Dendritic cell treated with granulocyte-macrophage colony-stimulating factor and Interleukin-4, amounts not matched to agents 40 ng/mL and 50 ng/mL, for 4 days (primary cell): Measurements from ENCODE around the gene PNMA8C.
A peak's percentile ranks its signal among the peaks of the same experiment; 100 is the strongest.

Experiments
- H3K27ac Mint-ChIP-seq: one replicate; pipeline ENCODE4 v1.8.0; 2022; ENCODE audit warnings: mild to moderate bottlenecking, mixed read lengths
- H3K27me3 Mint-ChIP-seq: one replicate; pipeline ENCODE4 v1.8.0; 2022; ENCODE audit warnings: mild to moderate bottlenecking, mixed read lengths
- H3K36me3 Mint-ChIP-seq: one replicate; pipeline ENCODE4 v1.8.0; 2022; ENCODE audit warnings: low read depth, mixed read lengths
- H3K4me1 Mint-ChIP-seq: one replicate; pipeline ENCODE4 v1.8.0; 2022; ENCODE audit warnings: low read depth, mixed read lengths
- H3K4me3 Mint-ChIP-seq: one replicate; pipeline ENCODE4 v1.8.0; 2022; ENCODE audit warnings: mild to moderate bottlenecking, moderate library complexity, mixed read lengths
- H3K9me3 Mint-ChIP-seq: one replicate; pipeline ENCODE4 v1.8.0; 2022; ENCODE audit warnings: mixed read lengths
- intact Hi-C: fragments of 100-400 bp; cut with micrococcal nuclease; formaldehyde crosslinking; loops from one replicate; pipeline ENCODE4 v1.15.0; 2022

The PNMA8C gene

DNA sequence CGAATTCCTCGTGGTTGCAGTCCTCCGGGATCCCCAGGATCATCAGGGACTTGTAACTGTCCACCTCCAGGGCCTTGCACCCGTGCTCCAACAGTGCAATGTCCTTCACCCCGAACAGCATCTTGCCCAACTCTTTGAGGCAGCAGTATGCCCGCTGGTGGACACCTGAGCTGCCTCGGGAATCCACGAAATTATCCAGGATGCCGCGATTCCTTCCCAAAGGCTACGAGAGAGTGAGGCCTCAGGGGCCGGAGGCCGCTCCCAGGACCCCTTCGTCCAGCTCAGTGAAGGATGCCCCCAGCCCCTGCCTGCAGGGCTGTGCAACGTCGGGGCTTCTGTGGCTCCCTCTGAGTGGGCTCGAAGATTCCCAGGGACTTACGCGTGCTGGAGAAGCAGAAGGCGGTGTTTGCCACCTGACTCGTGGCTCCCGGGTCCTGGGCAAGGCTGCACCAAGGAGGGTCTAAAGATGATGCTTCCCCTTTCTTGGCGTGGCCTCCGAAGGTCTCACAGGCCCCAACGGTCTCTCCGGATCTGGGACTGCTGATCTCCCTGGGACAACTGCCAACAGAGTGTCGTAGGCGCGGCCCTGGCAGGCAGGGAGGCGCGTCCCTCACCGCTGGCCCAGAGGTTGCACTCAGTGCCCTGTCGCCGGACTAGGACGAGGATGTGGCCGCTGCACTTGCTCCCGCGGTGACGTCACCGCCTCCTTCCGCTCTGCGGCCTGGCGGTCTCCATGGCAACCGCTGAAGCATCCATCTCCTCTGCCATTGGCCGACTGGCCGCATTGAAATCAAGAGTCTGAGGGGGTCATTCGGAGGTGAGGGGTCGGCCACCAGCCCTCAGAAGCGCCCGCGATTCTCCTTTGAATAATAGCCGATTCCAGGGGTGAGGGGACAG lies at the start of gene PNMA8C:
PNMA8C (minus strand) TSS at position 698 of the 897 bp plus-strand sequence; CDS start at position 121, 577 bp downstream.
- H3K27me3 Mint-ChIP-seq = peaks cover 77% of the 10 kb centered on the region
- H3K27ac Mint-ChIP-seq = no peak within 1 kb of the TSS
- peaks cover 15% of the 10 kb centered on the region for H3K4me1 Mint-ChIP-seq

DNA sequence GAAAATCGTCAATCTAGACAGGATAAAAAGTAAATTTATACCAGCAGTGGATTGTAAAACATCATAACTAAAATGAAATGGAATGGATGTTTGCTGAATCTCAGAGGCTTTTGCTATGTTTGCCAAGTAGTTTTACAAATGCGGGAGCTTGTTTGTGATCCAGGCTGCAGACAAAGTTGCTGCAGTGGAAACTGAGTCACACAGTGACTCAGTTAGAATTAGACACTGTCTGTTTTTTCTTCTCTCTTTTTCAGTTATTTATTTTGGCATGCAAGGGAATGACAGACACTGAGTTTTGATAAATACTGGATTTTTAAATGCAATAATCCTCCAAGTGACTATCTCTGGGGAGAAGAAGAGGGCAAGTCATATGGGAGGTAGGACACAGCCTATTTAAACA lies 47.2 kb upstream of the PNMA8C start:
- Mint-ChIP-seq H3K9me3 (no peaks in the 10 kb centered on the region), H3K27ac (no peak overlapping the region), H3K27me3 (peaks cover 68% of the 10 kb centered on the region), H3K36me3 (no peaks in the 10 kb centered on the region), H3K4me1 (peaks cover 10% of the 10 kb centered on the region), H3K4me3 (no peak overlapping the region)
- intact Hi-C loops = no loop called here

More for the DNA sequence above, at the start of gene PNMA8C:
- H3K4me3 Mint-ChIP-seq = peak within 1 kb of the TSS; percentile 18
- no peaks in the 10 kb centered on the region for H3K36me3 Mint-ChIP-seq
- intact Hi-C loops = no loop called here
- H3K9me3 Mint-ChIP-seq = no peaks in the 10 kb centered on the region

DNA sequence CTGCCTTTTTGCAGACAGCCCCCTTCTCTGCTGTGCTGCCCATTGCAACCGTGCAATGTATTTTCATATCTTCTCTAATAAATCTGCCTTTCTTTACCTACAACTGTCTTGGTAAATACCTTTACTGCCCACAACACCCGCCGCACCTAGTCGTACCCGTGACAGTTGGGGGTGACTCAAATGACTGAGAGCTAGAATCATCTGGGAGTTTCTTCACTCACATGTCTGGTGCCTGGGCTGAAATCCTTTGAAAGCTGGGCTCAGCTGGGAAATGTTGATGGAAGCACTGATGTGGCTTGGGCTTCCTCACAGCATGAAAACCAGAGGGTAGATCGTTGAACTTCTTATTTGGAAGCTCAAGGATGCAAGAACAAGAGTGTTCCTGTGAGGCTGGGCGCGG lies 45.5 kb upstream of the PNMA8C start:
- intact Hi-C loops = no loop called here
- Mint-ChIP-seq H3K4me3 (no peak overlapping the region), H3K27me3 (peaks cover 73% of the 10 kb centered on the region)

DNA sequence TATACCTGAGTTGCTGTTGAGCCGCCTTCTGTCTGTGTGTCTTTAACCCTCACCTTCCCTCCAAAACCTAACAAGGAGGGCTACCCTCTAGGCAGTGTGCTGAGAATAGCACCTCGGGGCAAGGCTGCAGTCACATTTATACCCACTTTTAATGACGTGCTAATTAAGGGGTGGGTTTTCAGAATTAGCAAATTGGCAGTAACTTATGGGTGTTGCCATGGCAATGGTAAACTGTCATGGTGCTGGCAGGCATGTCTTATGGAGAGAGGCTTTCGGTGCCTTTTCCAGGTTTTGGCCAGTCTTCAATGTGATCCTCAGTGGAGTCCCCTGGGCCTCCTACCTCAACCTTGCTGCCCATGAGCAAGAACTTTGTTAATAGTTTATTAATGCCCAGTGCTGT lies 43.9 kb upstream of the PNMA8C start:
- Mint-ChIP-seq H3K9me3 (no peaks in the 10 kb centered on the region), H3K27ac (no peak overlapping the region), H3K4me1 (peaks cover 10% of the 10 kb centered on the region), H3K4me3 (no peak overlapping the region), H3K27me3 (peaks cover 70% of the 10 kb centered on the region), H3K36me3 (no peaks in the 10 kb centered on the region)
- intact Hi-C loops = no loop called here

More for the DNA sequence above, 45.5 kb upstream of the PNMA8C start:
- Mint-ChIP-seq H3K9me3 (no peaks in the 10 kb centered on the region), H3K36me3 (no peaks in the 10 kb centered on the region), H3K4me1 (peaks cover 10% of the 10 kb centered on the region), H3K27ac (no peak overlapping the region)

DNA sequence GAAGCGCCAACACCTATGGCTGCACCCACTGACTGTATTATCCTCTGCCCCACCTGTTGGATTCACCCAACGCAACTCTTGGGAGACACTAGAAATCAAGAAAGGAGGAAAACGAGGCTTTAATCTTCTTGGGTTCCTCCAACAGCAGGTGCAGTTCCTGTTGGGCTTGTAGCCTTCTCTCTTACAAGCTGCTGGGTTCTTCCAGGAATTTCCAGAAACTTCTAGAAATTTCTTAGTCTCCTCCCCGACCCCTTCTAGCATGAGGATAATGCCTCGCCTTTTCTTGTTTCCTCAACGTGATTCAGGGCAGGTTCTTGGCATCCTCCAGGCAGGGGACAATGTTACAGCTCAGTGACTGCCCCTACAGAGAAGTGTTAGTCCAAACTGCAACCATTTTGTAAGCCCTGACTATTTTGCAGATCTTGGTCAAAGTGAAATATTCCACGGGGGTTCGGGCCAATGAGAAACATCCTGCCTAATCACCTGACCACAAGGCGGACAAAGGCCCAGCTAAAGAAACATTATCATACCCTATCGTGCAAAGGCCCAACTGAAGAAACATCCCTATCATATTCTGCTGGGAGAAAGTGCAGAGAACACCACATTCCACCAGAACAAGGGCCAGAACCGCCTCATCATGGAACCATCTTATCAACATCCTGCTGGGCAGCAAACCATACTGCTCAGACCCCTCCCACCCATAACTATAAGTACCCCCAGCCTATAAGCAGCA lies 43.2 kb upstream of the PNMA8C start:
- peaks cover 10% of the 10 kb centered on the region for H3K4me1 Mint-ChIP-seq
- peaks cover 69% of the 10 kb centered on the region for H3K27me3 Mint-ChIP-seq
- no peak overlapping the region for H3K4me3 Mint-ChIP-seq
- intact Hi-C loops = no loop called here
- no peaks in the 10 kb centered on the region for H3K9me3 Mint-ChIP-seq
- H3K27ac Mint-ChIP-seq = no peak overlapping the region
- no peaks in the 10 kb centered on the region for H3K36me3 Mint-ChIP-seq

DNA sequence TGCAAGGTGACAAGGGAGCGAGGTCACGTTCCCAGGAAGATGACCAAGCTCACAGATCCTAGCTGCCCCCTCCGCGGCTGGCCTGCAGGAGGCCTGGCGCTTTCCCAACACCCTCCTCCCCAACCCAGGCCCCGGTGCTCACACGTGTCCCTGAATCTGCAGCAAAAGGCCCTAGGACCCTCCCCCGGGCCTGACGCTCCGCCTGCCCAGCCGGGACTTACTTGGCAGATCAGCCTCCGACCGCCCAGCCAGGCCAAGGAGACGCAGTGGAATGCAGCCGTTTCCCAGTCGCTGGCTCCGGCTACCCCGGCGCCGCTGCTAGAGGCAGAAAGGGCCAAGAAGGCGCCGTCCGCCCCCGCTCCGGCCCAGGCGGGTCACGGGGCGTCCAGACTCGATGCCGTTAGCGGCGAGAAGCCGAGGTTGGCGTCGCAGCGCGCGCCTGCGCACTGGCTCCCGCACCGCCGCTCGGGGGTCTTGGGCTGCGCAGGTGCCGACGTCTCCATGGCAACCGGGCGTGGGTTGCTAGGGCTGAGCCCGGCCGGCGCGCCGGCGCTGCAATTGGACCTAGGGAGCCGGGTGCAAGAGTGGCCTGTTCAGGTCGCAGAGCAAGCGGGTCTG lies 42.5 kb upstream of the PNMA8C start, which contains the start of gene PNMA8A:
PNMA8A (minus strand) TSS at position 448 of the 618 bp plus-strand sequence. CDS start 528 bp downstream, outside the sequence.
- H3K27me3 Mint-ChIP-seq = peaks cover 68% of the 10 kb centered on the region
- no peak within 1 kb of the TSS for H3K4me3 Mint-ChIP-seq
- no peaks in the 10 kb centered on the region for H3K9me3 Mint-ChIP-seq
- peaks cover 10% of the 10 kb centered on the region for H3K4me1 Mint-ChIP-seq
- no peaks in the 10 kb centered on the region for H3K36me3 Mint-ChIP-seq
- H3K27ac Mint-ChIP-seq = no peak within 1 kb of the TSS
- intact Hi-C loops = no loop called here

DNA sequence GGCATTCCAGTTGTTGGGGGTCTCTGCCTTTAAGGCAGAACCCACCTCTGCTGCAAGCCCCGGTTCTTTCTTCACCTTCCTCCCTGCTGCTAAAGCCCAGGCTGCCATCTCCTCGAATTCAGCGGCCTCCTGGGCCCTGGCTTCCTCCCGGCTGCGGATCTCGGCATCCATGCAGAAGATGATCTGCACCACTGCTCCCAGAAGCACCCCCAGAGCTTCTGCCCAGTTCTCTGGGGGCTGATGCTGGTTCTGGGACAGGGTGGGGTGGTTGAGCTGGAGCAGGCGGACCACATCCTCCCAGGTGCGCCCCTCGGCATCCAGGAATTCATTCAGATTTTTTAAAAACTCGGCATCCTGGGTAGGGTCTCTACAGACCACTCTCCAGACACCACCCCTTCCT lies 41.6 kb upstream of the PNMA8C start:
- intact Hi-C loops = no loop called here
- Mint-ChIP-seq H3K27ac (no peak overlapping the region), H3K9me3 (no peaks in the 10 kb centered on the region), H3K27me3 (peaks cover 67% of the 10 kb centered on the region), H3K36me3 (no peaks in the 10 kb centered on the region), H3K4me1 (peaks cover 10% of the 10 kb centered on the region), H3K4me3 (no peak overlapping the region)

DNA sequence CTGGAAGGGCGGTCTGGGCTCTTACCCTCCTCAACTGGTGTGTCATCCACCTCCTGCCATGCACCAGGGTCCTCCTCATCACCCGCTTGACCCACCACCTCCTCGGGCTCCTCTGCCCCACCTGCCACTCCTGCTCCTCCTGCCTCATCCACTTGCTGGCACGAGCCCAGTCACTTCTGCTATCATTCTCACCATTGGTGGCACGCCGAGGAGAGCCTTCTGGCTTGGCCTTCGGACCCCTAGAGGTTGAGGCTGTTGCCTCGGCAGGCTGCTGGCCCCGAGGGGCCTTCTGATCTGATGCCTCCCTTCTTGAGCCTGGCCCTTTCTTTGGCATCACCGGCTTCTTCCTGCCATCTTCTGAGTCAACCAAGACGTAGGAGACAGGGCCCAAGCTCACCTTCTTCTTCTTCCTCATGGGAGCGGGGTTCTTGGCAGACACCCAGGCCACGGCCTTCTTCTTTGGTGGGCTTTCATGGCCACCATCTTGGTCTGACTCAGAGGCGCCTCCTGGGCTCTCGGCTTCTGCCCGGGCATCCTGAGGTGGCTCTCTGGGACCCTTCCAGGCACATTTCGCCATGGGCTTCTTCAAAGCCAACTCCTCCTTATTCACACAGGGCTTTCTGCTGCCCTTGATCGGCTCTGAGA lies 40.9 kb upstream of the PNMA8C start:
- H3K36me3 Mint-ChIP-seq = no peaks in the 10 kb centered on the region
- intact Hi-C loops = no loop called here
- no peak overlapping the region for H3K27ac Mint-ChIP-seq
- H3K9me3 Mint-ChIP-seq = no peaks in the 10 kb centered on the region
- H3K27me3 Mint-ChIP-seq = peaks cover 64% of the 10 kb centered on the region
- no peak overlapping the region for H3K4me3 Mint-ChIP-seq
- H3K4me1 Mint-ChIP-seq = peaks cover 10% of the 10 kb centered on the region

DNA sequence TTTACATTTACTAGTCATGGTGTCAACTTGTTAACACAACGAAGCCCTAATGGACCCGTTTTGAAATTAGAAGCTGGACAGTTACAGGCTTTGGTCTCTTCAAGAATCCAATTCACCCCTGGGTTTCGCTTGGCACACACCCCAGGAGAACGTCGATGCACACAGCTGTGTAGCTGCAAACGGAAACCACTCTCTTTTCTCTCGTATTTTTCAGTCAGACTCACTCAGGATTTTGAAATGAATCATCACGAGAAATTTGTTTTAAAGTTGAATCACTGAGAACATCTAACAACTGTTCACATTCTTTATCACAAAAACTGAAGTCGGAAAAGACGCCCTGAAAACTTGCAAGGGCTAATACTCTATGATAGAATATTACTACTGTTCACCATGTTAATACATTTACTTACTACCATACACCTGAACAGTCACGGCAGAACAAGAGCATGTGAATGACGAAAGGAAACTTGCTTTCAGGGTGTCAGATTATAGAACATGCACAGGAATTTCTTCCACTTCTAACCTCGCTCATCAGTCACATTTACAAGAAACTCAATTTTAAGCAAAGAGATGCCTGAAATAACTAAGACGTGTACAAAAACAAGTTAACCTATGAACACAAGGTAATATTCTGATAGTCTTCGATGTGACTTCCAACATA lies 37.9 kb upstream of the PNMA8C start:
- Mint-ChIP-seq H3K36me3 (no peaks in the 10 kb centered on the region), H3K27me3 (peaks cover 45% of the 10 kb centered on the region), H3K27ac (no peak overlapping the region), H3K9me3 (no peaks in the 10 kb centered on the region), H3K4me1 (no peaks in the 10 kb centered on the region), H3K4me3 (no peak overlapping the region)
- intact Hi-C loops = no loop called here

DNA sequence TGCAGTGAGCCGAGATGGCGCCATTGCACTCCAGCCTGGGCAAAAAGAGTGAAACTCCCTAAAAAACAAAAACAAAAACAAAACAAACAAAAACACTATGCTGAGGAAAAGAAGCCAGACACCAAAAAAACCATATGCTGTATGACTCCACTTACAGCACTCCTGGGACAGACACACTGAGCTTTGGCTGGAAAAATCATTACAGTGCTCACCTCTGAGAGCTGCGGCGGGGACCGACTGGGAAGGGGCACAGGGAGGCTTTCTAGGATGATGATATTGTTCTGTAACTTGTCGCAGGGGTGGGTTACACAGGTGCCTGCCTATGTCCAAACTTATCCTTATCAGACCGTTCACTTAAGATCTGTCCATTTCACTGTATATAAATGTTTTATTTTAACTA lies 34.8 kb upstream of the PNMA8C start:
- Mint-ChIP-seq H3K27ac (no peak overlapping the region), H3K27me3 (peaks cover 27% of the 10 kb centered on the region), H3K36me3 (no peaks in the 10 kb centered on the region), H3K4me1 (no peaks in the 10 kb centered on the region), H3K4me3 (no peak overlapping the region), H3K9me3 (no peaks in the 10 kb centered on the region)
- intact Hi-C loops = no loop called here

DNA sequence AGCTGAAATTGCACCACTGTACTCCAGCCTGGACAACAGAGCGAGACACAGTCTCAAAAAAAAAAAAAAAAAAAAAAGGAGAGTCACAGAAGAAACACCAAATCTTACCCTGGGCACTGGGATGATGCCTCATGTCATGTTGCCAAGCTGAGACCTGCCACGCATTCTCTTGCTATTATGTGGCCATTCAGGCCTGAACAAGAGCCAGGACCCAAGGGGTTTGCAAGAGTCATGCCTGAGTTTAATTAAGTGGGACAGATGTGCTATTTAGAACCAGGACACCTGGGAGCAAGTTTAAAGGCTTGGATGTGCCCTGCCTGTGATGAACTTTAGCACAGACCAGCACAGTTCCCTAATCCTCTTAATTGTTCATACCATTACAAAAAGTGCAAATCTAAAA lies 32.8 kb upstream of the PNMA8C start:
- H3K27me3 Mint-ChIP-seq = peaks cover 25% of the 10 kb centered on the region
- no peaks in the 10 kb centered on the region for H3K4me1 Mint-ChIP-seq
- intact Hi-C loops = no loop called here
- no peaks in the 10 kb centered on the region for H3K9me3 Mint-ChIP-seq
- no peaks in the 10 kb centered on the region for H3K36me3 Mint-ChIP-seq
- H3K27ac Mint-ChIP-seq = no peak overlapping the region
- no peak overlapping the region for H3K4me3 Mint-ChIP-seq

DNA sequence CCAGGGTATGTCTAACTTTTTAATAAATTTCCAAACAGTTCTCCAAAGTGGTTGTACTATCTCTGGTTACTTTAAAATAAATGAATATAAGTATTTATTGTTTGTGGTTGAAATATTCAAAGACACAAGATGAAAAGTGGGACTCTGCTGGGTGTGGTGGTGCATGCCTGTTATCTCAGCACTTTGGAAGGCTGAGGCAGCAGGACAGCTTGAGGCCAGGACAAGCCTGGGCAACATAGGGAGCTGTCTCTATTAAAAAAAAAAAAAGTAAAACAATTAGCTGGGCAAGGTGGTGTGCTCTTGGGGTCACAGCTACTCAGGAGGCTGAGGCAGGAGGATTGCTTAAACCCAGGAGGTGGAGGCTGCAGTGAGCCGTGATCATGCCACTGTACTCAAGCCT lies 32.2 kb upstream of the PNMA8C start:
- Mint-ChIP-seq H3K27me3 (peaks cover 25% of the 10 kb centered on the region), H3K4me3 (no peak overlapping the region), H3K36me3 (no peaks in the 10 kb centered on the region), H3K4me1 (no peaks in the 10 kb centered on the region), H3K27ac (no peak overlapping the region), H3K9me3 (no peaks in the 10 kb centered on the region)
- intact Hi-C loops = no loop called here

DNA sequence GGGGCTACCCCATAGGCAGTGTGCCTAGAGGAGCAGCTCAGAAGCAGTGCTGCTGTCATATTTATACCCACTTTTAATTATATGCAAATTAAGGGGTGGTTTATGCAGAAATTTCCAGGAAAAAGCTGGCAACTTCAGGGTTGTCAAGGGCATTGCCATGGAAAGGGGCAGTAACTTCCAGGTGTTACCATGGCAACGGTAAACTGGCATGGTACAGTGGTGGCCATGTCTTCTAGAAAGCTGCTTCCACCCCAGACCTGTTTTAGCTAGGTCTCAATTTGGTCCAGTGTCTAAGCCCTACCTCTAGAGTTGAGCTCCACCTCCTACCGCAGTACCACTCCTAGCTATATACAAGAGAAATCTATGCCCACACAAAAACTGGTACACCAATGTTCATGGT lies 31.3 kb upstream of the PNMA8C start:
- H3K36me3 Mint-ChIP-seq = no peaks in the 10 kb centered on the region
- no peaks in the 10 kb centered on the region for H3K9me3 Mint-ChIP-seq
- H3K27ac Mint-ChIP-seq = no peak overlapping the region
- H3K27me3 Mint-ChIP-seq = peaks cover 30% of the 10 kb centered on the region
- intact Hi-C loops = no loop called here
- no peaks in the 10 kb centered on the region for H3K4me1 Mint-ChIP-seq
- no peak overlapping the region for H3K4me3 Mint-ChIP-seq
